NCI-H510A (cell line): ENCODE results near the gene CHM.
"Not testable (repeated sequence)": the region's sequence is repeated elsewhere in the genome, so short reads cannot be mapped to it uniquely, and the experiment has no call there.

Experiments used
- DNase-seq: peaks from one replicate; lab custom pipeline; 2025; lab: John Stamatoyannopoulos, UW

Gene CHM

GRCh38 chrX:85995641-85996040 lies 51.7 kb downstream of the CHM start:
- no peak for DNase-seq

GRCh38 chrX:85994797-85995196 lies 52.6 kb downstream of the CHM start:
- no peak for DNase-seq

GRCh38 chrX:85994228-85994627 lies 53.1 kb downstream of the CHM start:
- no peak for DNase-seq

DNA sequence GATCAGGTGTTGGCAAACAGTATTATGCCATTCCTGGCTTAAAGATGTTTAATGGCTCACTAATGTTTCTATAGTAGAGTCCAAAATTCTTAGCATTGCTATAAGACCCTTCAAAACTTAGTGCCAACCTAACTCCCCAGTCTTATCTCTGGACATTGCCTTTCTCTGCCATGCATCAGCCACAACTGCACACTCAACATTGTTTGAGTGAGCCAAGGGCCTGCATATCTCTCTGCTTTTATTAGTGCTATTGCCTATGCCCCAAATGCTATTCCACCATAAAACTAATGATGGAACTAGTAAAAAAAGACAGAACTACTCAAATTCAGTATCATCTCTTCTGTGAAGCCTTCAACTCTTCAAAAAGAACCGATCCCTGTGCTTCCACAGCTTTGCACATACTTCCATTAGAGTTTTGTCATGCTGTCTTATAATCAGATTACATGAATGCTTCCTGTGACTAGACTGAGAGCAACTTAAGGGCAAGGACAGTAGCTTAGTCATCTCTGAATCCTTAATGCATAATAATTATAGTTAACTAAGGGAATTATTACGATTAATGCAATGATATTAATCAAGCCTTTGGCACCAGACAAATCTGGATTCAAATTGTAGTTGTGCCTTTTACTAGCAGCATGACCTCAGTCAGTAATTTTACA lies 53.7 kb downstream of the CHM start:
- no peak for DNase-seq

DNA sequence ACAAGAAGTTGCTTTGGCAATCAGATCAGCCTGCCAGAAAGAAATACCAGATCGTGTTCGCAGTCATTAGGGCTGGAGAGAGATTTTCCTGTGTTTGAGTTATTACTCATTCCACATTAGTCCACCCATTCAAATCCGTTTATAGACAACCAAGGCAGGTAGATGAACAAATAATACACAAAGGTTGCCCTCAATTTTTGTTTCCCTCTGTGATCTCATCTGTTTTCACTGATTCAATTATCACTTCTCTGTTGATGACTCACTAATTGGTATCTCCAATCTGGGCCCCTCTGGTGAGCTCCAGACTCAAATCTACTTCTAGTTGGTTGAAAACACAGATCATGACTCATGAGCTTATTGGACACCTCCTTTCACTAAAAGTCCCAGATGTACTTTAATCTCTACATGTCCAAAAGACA lies 54.5 kb downstream of the CHM start:
- no peak for DNase-seq

DNA sequence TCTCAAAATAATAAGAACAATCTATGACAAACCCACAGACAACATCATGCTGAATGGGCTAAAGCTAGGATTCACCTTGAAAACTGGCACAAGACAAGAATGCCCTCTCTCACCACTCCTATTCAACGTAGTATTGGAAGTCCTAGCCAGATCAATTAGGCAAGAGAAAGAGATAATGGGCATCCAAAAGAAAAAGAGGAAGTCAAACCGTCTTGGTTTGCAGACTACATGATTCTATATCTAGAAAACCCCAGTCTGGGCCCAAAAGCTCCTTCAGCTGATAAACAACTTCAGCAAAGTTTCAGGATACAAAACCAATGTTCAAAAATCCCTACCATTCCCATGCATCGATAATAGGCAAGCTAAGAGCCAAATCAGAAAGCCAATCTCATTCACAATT lies 59.0 kb downstream of the CHM start:
- DNase-seq = no peak

DNA sequence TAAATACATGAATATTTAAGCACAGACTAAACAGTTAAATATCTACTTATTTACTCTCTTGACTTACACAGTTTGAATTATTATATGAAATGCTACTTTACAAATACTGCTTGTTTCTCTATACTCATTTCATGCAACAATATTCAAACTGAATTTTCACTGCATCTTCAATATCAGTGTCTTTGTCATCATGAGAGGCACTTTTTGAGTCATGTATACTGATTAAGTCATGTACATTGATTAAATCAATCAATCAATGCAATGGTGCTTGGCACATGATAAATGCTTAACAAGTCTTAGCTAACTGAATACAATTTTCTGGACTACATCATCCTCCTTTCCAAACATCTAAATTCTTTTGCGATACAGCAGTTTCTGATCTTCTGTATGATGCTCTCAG lies 67.1 kb downstream of the CHM start:
- DNase-seq = no peak

- no peak for DNase-seq
These were observed 70.1 kb downstream of the CHM start for GRCh38 chrX:85977218-85977617.

- DNase-seq = not testable (repeated sequence)
These were observed 75.0 kb downstream of the CHM start for GRCh38 chrX:85972351-85972750.

- DNase-seq = no peak
These were observed 82.6 kb downstream of the CHM start for GRCh38 chrX:85964744-85965143.

DNA sequence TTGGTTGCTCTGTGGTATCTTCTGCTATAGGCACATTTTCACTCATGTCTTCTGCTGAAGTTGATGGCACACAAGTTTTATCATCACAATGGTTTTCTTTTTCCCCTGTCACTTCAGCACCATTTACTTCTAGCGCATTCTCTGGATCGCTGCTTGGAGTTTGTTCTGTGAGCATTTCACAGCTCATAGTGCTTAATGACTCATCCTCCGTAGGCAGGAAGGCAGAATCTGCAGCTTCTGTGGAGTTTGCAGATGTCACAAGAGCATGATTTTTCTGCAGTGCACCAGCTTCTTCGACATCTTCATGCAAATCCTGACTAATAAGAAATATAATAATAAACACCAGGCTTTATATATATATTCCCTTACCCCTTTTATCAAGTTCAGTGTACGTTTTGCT lies 83.6 kb downstream of the CHM start:
- no peak for DNase-seq

DNA sequence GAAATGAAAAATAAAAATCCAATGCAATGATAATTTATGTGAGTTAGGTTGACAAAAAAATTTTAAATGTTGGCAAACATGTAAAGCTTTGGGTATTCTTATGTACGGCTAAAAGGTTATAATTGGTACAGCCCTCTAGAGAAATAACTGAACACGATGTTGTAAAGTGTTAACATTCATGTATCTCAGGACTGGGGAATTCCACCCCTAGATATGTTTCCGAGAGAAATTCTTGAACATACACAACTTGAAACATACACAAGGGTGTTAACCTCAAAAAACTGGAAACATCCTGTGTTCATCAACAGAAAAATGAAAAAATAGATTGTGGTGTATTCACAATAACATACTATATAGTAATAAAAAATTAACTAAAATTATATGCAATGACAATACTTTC lies 91.8 kb downstream of the CHM start:
- DNase-seq = no peak

GRCh38 chrX:85944751-85945150 lies 102.6 kb downstream of the CHM start:
- not testable (repeated sequence) for DNase-seq

- DNase-seq = no peak
These were observed 106.1 kb downstream of the CHM start for GRCh38 chrX:85941275-85941674.

DNA sequence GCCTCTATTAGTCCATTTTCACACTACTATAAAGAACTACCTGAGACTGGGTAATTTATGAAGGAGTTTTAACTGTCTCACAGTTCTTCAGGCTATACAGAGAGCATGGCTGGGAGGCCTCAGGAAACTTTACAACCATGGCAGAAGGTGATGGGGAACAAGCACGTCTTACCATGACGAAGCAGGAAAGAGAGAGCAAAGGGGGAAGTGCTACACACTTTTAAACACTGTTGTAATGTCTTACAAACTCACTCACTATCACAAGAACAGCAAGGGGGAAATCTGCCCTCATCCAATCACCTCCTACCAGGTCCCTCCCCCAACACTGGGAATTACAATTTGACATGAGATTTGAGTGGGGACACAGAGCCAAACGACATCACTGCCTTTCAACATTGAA lies 107.4 kb downstream of the CHM start:
- DNase-seq = not testable (repeated sequence)

GRCh38 chrX:85934399-85934798 lies 113.0 kb downstream of the CHM start:
- DNase-seq = not testable (repeated sequence)

GRCh38 chrX:85930099-85930498 lies 117.3 kb downstream of the CHM start:
- no peak for DNase-seq

- DNase-seq = no peak
These were observed 118.8 kb downstream of the CHM start for GRCh38 chrX:85928606-85929005.

DNA sequence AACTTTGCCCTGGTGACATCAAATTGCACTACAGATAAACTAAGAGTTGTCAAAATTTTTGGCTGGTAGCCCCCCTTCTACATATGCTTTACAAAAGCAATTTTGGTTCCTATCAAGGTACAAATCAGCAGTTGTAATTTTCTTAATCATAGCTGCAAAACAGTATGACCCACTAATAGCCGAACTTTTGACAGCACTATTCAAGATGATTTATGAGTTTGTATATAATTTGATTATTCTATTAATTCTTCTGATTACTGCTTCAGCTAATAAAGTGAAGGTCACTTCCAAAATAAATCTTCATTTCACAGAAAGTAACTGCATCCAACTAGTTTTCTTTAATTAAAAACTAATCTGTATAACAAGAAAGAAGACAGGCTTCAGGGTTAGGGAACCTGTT lies 119.6 kb downstream of the CHM start:
- no peak for DNase-seq

DNA sequence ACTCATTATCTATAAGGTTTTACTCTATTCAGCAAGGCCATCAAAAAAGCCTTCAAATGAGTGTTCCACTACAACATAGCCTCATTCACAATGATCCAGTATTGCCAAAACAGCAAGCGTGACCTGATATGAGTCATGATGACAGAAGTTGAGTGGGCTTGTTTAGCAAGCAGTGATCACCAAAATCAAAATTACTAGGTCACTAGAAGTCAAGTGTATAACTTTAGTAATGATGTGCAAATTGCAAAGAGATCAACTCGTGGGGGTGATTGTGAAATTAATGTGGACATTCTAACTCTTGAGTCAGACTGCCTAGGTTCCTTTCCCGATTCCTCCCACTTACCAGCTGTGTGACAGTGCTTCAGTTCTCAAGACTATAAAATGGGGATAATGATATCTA lies 124.5 kb downstream of the CHM start:
- no peak for DNase-seq

DNA sequence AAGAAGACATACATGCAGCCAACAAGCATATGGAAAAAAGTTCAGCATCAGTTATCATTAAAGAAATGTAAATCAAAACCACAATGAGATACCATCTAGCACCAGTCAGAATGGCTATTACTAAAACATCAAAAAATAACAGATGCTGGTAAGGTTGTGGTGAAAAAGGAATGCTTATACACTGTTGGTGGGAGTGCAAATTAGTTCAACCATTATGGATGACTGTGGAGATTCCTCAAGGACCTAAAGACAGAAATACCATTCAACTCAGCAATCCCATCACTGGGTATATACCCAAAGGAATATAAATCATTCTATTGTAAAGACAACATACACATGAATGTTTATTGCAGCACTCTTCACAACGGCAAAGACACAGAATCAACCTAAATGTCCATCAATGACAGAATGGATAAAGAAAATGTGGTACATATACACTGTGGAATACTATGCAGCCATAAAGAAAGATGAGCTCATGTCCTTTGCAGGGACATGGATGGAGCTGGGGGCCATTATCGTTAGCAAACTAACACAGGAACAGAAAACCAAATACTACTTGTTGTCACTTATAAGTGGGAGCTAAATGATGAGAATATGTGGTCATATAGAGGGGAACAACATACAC lies 130.6 kb downstream of the CHM start:
- DNase-seq = not testable (repeated sequence)

DNA sequence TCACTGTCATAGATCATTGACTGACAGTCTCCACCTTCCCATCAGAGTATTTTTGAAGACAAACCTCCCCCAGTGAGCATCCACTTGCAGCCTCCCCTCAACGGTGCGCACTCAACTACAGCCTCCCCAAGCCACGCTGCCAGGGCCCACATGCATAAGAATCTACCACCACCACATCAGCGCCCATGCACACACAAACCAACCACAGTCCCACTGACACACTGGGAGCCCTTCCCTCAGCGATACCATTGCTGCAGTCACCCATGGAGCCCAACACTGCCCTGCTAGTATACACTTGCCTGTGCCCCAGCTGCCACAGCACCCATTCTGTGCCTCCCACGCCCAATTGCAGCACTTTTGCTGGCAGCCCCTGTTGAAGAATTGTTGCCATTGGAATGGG lies 132.9 kb downstream of the CHM start:
- no peak for DNase-seq

DNA sequence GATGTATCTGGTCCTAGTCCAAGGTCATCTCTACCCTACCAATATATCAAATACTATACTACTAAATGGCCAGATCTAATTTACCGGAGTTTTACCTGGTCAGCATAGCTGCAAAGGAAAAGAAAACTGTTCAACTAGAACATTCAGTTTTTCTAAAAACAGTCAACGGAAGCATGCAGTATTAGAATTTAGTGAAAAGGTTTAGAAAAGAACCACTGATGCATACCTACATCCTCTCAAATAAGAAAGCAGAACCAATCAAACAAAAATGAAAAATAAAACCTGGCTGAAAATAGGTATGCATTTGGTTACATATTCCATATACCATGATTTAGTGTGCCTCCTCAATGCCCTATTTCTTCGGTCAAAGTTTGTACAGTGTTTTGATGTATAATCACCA lies 140.0 kb downstream of the CHM start:
- no peak for DNase-seq

- no peak for DNase-seq
These were observed 141.0 kb downstream of the CHM start for GRCh38 chrX:85906399-85906798.
